Common myeloid progenitor, CD34-positive (primary cell): ENCODE results near the gene IPO9.
A peak's percentile ranks its signal among the peaks of the same experiment; 100 is the strongest.

ENCODE experiments used
- CTCF ChIA-PET: fragments of 350-600 bp; sonication (Branson Sonifier 250); formaldehyde crosslinking; loops from one replicate; lab custom pipeline; 2021; ENCODE audit warnings: antibody characterized with exemption; lab: Charles Lee
- POLR2A ChIA-PET: fragments of 350-600 bp; sonication (Branson Sonifier 250); formaldehyde crosslinking; loops from one replicate; lab custom pipeline; 2021; ENCODE audit warnings: antibody characterized with exemption; lab: Charles Lee
- DNase-seq, 3 donors: peaks; one replicate each; pipeline versions ENCODE4 v3.0.0 to v3.0.0-alpha.2; 2013
- H3K27ac ChIP-seq, 2 experiments: 1 replicate in 1 of 2; 2 replicates in 1 of 2; pipeline ENCODE4 v1.7.0; 2013; ENCODE audit warnings: inconsistent platforms in 2 of 2, low read length in 2 of 2, mild to moderate bottlenecking in 2 of 2, low read depth in 1 of 2, moderate library complexity in 1 of 2; ENCODE audit not compliant: severe bottlenecking in 2 of 2, insufficient read depth in 1 of 2, poor library complexity in 1 of 2
- H3K27me3 ChIP-seq, 5 experiments: replicated peaks in 2 of 5; 1 replicate in 3 of 5; 2 replicates in 2 of 5; pipeline versions ENCODE4 v1.6.1 to v1.7.0; 2013; ENCODE audit warnings: low read length in 4 of 5, mild to moderate bottlenecking in 2 of 5, moderate library complexity in 2 of 5, inconsistent platforms in 1 of 5; ENCODE audit not compliant: insufficient read depth in 5 of 5, control insufficient read depth in 4 of 5
- H3K36me3 ChIP-seq, 4 experiments: 1 replicate in 2 of 4; 2 replicates in 2 of 4; pipeline versions ENCODE4 v1.6.1 to v1.7.0; 2013; ENCODE audit warnings: low read length in 3 of 4, control low read depth in 1 of 4, mild to moderate bottlenecking in 1 of 4; ENCODE audit not compliant: control insufficient read depth in 4 of 4, insufficient read depth in 4 of 4
- H3K4me1 ChIP-seq, 4 experiments: 1 replicate in 3 of 4; 2 replicates in 1 of 4; pipeline versions ENCODE4 v1.6.1 to v1.7.1; 2013; ENCODE audit warnings: low read length in 3 of 4, mild to moderate bottlenecking in 3 of 4, control low read depth in 1 of 4, inconsistent platforms in 1 of 4, moderate library complexity in 1 of 4; ENCODE audit not compliant: control insufficient read depth in 4 of 4, insufficient read depth in 4 of 4; ENCODE audit errors: control extremely low read depth in 1 of 4
- H3K4me3 ChIP-seq, 7 experiments: 1 replicate in 4 of 7; 2 replicates in 3 of 7; pipeline versions ENCODE4 v1.5.1 to v1.7.0; 2013; ENCODE audit warnings: mild to moderate bottlenecking in 7 of 7, low read length in 6 of 7, moderate library complexity in 6 of 7, inconsistent platforms in 2 of 7, low read depth in 2 of 7, control low read depth in 1 of 7; ENCODE audit not compliant: insufficient read depth in 4 of 7, control insufficient read depth in 1 of 7; ENCODE audit errors: extremely low read depth in 1 of 7
- H3K9me3 ChIP-seq, 5 experiments: 1 replicate in 4 of 5; 2 replicates in 1 of 5; pipeline versions ENCODE4 v1.6.1 to v1.7.1; 2013; ENCODE audit warnings: low read length in 4 of 5, mild to moderate bottlenecking in 2 of 5, inconsistent platforms in 1 of 5, low read depth in 1 of 5, moderate library complexity in 1 of 5; ENCODE audit not compliant: control insufficient read depth in 4 of 5, insufficient read depth in 2 of 5; ENCODE audit errors: control extremely low read depth in 1 of 5
- WGBS: methylation state at CpG from one replicate; pipeline ENCODE4 v1.1.5; 2013; ENCODE audit not compliant: insufficient coverage; 5-methylcytosine and 5-hydroxymethylcytosine counted together

Gene IPO9

DNA sequence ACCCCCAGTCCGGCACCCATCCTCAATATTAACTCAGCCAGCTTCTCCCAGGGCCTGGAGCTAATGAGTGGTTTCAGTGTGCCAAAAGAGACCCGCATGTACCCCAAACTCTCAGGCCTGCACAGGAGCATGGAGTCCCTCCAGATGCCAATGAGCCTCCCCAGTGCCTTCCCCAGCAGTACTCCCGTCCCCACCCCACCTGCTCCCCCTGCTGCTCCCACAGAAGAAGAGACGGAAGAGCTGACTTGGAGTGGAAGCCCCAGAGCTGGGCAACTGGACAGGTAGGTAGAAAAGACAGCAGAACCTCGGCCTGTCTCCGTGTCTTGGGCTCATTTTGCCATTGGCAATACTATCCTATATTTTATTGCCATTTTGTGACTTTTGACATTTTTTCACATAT, 45.4 kb upstream of the IPO9 start:
- Histone ChIP-seq H3K4me1 (no peaks in the 10 kb centered on the region), H3K27ac (no peak overlapping the region), H3K36me3 (peaks cover 2 to 68% (median 25%) of the 10 kb centered on the region in 4 experiments), H3K27me3 (no peaks in the 10 kb centered on the region), H3K4me3 (no peak overlapping the region), H3K9me3 (no peaks in the 10 kb centered on the region)
- POLR2A ChIA-PET, result no interaction called here
- CTCF ChIA-PET, result interaction anchor here (1.1 to 14.4 kb wide), 4 partner anchors 10 to 224 kb away, joined by 3 to 350 read pairs (median 10); no protein-coding TSS in a partner anchor
- DNase-seq, result no peak
- WGBS, result no CpG with 5 or more reads among the region's 6 CpGs

DNA sequence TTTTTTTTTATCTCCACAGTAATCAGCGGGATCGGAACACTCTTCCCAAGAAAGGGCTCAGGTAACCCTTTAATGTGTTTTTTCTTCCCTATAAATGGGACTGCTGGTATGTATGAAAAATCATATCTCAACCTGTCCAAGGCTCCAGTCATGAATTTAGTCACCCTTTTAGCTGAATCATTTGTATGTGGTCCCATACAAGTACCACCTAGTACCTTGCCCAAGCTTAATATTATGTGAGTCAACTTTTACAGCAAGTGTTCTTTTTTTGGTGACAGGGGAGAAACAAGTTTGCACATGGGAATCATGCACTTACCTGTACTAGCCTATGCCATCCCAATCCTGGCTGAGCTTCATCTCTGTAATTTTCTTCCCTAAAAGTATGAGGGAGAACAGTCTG, 43.7 kb upstream of the IPO9 start:
- H3K27ac ChIP-seq, result no peak overlapping the region
- CTCF ChIA-PET, result interaction anchor here (3.0 to 14.4 kb wide), 2 partner anchors 9 to 76 kb away, joined by 12 to 350 read pairs; no protein-coding TSS in a partner anchor
- DNase-seq, result no peak
- H3K4me1 ChIP-seq, result peaks cover 0 to 6% (median 3%) of the 10 kb centered on the region in 4 experiments
- no CpG with 5 or more reads among the region's 2 CpGs for WGBS
- H3K4me3 ChIP-seq, result no peak overlapping the region
- no peaks in the 10 kb centered on the region for H3K9me3 ChIP-seq
- POLR2A ChIA-PET, result interaction anchor here (0.7 kb wide), 1 partner anchor 50 kb away, joined by 4 read pairs; no protein-coding TSS in a partner anchor
- peaks cover 2 to 72% (median 29%) of the 10 kb centered on the region in 4 experiments for H3K36me3 ChIP-seq
- H3K27me3 ChIP-seq, result no peaks in the 10 kb centered on the region

DNA sequence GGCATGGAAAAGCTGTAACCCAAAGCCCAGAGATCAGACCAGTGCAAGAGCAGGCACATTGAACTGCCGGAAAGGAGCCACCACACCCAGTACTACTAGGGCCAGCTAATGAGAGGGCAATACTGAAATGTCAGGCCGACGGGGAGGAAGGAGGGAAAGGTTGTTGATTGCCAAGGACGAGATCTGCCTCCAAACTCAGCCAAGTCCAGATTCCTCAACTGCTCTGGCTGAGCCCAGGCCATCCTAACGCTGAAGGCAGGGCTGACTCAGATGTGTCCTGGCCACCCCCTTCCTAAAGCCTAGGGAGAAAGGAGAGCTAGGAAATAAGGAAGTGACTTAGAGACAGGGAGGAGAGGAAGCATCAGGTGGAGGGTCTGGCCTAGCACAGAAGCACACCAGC, 42.1 kb upstream of the IPO9 start:
- peaks cover 2 to 57% (median 27%) of the 10 kb centered on the region in 4 experiments for H3K36me3 ChIP-seq
- no peak overlapping the region for H3K27ac ChIP-seq
- ChIA-PET CTCF (interaction anchor here (1.0 to 14.4 kb wide), 5 partner anchors 21 to 89 kb away, joined by 3 to 350 read pairs (median 3); no protein-coding TSS in a partner anchor), POLR2A (no interaction called here)
- H3K9me3 ChIP-seq, result no peaks in the 10 kb centered on the region
- peaks cover 0 to 21% (median 15%) of the 10 kb centered on the region in 4 experiments for H3K4me1 ChIP-seq
- DNase-seq, result no peak
- WGBS, result 100% methylated on average over 4 of the region's 5 CpGs
- H3K27me3 ChIP-seq, result no peaks in the 10 kb centered on the region
- H3K4me3 ChIP-seq, result no peak overlapping the region

DNA sequence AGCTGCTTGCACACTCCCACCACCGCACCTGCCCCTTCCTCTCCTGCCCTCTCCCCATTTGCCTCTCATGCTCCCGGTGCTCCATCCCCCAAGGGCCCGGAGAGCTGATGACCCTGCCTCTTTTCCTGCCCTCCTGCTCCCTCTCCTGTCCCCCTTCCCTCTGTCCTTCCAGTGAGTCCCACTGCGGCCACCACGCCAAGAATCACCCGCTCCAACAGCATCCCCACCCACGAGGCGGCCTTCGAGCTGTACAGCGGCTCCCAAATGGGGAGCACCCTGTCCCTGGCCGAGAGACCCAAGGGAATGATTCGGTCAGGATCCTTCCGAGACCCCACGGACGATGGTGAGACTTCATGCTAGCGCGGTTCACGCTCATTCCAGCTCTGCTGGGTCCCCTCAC, 40.7 kb upstream of the IPO9 start:
- Histone ChIP-seq H3K27me3 (no peaks in the 10 kb centered on the region), H3K36me3 (peaks cover 2 to 43% (median 15%) of the 10 kb centered on the region in 4 experiments), H3K4me3 (no peak overlapping the region), H3K4me1 (peaks cover 2 to 33% (median 26%) of the 10 kb centered on the region in 4 experiments), H3K27ac (no peak overlapping the region), H3K9me3 (no peaks in the 10 kb centered on the region)
- DNase-seq, result no peak
- 99% methylated on average over 18 of the region's 18 CpGs for WGBS
- ChIA-PET POLR2A (interaction anchor here (0.6 kb wide), 1 partner anchor 707 kb away, joined by 3 read pairs; no protein-coding TSS in a partner anchor), CTCF (interaction anchor here (0.6 to 14.4 kb wide), 5 partner anchors 8 to 115 kb away, joined by 3 to 350 read pairs (median 6); no protein-coding TSS in a partner anchor)

DNA sequence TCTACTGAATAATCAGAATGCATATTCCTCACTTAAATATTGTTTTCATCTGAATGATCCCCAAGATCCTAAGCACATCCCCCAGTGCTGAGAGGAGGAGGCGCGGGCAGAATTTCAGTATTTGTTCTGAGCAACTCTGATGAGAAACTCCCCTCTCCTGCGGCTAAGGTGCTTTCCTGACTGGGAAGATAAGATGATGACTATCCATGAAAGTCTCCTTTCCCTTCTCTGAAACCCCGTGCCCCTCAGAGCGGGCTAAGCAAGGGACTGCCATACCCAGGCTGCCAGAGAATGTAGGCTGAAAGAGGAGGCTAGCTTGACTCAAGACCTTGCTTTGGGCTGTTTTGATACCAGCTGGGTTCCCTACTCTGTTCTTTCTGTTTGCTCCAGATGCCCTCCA, 39.7 kb upstream of the IPO9 start:
- no peak for DNase-seq
- 94% methylated on average over 3 of the region's 5 CpGs for WGBS
- POLR2A ChIA-PET, result no interaction called here
- H3K27me3 ChIP-seq, result no peaks in the 10 kb centered on the region
- peaks cover 2 to 33% (median 26%) of the 10 kb centered on the region in 4 experiments for H3K4me1 ChIP-seq
- no peak overlapping the region for H3K27ac ChIP-seq
- CTCF ChIA-PET, result interaction anchor here (3.4 to 14.4 kb wide), 3 partner anchors 9 to 80 kb away, joined by 12 to 350 read pairs (median 32); no protein-coding TSS in a partner anchor
- H3K9me3 ChIP-seq, result no peaks in the 10 kb centered on the region
- no peak overlapping the region for H3K4me3 ChIP-seq
- peaks cover 2 to 38% (median 14%) of the 10 kb centered on the region in 4 experiments for H3K36me3 ChIP-seq

DNA sequence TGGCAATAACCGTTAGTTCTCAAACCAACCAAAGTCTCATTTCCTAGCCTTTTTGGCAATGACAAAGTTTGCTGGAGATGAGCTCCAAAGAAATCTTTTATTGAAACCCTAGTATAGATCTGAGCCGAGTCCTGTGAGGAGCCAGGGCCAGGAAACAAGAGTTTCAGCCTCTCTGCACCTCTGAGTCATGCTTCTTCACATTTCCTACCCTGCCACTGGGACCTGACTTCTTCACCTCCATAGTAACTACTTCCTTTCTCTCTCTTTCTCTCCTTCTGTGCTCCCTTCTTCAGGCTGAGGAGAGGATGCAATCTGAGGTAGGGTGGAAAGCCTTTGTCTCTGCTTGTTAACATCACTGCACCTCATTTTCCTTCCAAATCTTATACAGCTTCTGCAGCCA, 38.7 kb upstream of the IPO9 start:
- H3K27ac ChIP-seq, result no peak overlapping the region

More for the DNA sequence above, 38.7 kb upstream of the IPO9 start:
- peak in 1 of 3 donors; percentile 10 for DNase-seq
- POLR2A ChIA-PET, result no interaction called here
- no peak overlapping the region for H3K4me3 ChIP-seq
- peaks cover 2 to 46% (median 16%) of the 10 kb centered on the region in 4 experiments for H3K36me3 ChIP-seq
- WGBS, result 93% methylated on average over 2 of the region's 2 CpGs
- no peaks in the 10 kb centered on the region for H3K9me3 ChIP-seq
- peaks cover 2 to 33% (median 26%) of the 10 kb centered on the region in 4 experiments for H3K4me1 ChIP-seq
- H3K27me3 ChIP-seq, result no peaks in the 10 kb centered on the region
- CTCF ChIA-PET, result interaction anchor here (0.6 to 14.4 kb wide), 9 partner anchors 10 to 347 kb away, joined by 3 to 350 read pairs (median 12); no protein-coding TSS in a partner anchor
